HG03442 (cell line): ENCODE data around the gene BICD2.
"Not testable (repeated sequence)": the region's sequence is repeated elsewhere in the genome, so short reads cannot be mapped to it uniquely, and the experiment has no call there.

ENCODE experiments used
- ATAC-seq: cut with Tn5 transposase; IDR thresholded peaks from one replicate; pipeline ENCODE4 v1.9.1; 2021; ENCODE audit warnings: mild to moderate bottlenecking, moderate library complexity; ENCODE audit not compliant: unreplicated experiment

The BICD2 gene

GRCh38 chr9:92771309-92771708, 6.7 kb upstream of the BICD2 start:
- ATAC-seq, result no peak

- ATAC-seq, result no peak
These were observed 5.8 kb upstream of the BICD2 start for GRCh38 chr9:92770360-92770995.

GRCh38 chr9:92769990-92770359, 5.3 kb upstream of the BICD2 start:
- no peak for ATAC-seq

DNA sequence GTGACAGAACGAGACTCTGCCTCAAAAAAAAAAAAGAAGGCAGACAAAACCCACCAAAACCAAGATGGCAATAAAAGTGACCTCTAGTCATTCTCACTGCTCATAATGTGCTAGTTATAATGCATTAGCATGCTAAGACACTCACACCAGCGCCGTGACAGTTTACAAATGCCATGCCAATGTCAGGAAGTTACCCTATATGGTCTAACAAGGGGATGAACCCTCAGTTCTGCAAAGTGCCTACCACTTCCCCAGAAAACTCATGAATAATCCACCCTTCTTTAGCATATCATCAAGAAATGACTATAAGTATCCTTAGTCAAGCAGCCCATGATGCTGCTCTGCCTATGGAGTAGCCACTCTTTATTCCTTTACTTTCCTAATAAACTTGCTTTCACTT, 4.7 kb upstream of the BICD2 start:
- ATAC-seq, result no peak

DNA sequence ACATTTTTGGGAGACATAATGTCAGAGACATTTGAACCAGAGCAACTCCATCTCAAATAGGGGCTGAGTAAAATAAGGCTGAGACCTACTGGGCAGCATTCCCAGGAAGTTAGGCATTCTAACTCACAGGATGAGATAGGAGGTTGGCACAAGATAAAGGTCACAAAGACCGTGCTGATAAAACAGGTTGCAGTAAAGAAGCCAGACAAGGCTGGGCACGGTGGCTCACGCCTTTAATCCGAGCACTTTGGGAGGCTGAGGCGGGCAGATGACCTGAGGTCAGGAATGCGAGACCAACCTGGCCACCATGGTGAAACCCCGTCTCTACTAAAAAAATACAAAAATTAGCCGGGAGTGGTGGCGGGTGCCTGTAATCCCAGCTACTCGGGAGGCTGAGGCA, 4.2 kb upstream of the BICD2 start:
- ATAC-seq, result not testable (repeated sequence)

- ATAC-seq, result no peak
These were observed 2.7 kb upstream of the BICD2 start for GRCh38 chr9:92767066-92768054.

- ATAC-seq, result peak; percentile 88
These were observed 629 bp upstream of the BICD2 start for GRCh38 chr9:92764988-92765936.

- ATAC-seq, result no peak
These were observed 782 bp downstream of the BICD2 start for GRCh38 chr9:92763721-92764380.

DNA sequence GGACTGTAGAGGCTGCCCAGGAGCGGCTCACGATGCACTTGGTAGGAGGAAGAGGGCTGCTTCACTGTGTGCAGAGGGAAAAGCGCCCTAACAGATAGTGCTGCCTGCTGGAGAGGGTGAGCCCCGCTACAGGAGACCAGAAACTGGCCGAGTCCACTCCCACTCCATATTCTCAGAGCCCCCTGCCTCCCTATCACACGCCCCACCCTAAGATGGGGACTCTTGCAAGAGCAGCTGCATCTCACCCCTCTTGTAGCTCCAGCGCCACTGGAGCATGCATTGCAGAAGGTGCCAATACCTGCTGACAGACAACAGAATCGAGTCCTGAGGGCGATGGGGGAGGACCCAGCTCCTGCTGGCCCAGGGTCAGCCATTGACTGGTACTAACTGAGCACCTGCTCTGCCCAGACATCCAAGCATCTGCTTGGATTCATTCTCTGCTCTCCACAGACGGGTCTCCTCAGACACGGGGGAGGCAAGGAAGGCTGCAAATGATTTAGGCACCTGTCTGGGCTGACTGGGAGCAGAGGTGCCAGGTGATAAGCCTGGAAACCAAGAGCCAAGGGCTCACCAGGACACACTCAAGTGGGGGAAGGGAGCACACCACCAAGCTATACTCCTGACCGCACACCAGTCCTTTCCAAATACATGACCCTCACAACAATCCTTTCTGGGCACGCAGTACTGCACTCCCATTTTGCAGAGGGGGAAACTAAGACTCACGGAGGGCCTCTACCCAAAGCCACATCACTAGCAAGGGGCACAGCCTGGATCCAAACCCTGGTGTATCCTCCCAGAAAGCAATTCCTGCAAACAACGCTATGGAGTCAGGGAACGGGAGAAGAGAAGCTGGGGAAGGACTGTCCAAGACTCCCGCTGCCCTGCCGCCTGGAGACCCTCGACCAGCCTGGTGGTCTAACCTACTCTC, 1.6 kb downstream of the BICD2 start:
- no peak for ATAC-seq

- ATAC-seq, result no peak
These were observed 2.4 kb downstream of the BICD2 start for GRCh38 chr9:92762196-92762595.

- no peak for ATAC-seq
These were observed 2.9 kb downstream of the BICD2 start for GRCh38 chr9:92761686-92762085.

DNA sequence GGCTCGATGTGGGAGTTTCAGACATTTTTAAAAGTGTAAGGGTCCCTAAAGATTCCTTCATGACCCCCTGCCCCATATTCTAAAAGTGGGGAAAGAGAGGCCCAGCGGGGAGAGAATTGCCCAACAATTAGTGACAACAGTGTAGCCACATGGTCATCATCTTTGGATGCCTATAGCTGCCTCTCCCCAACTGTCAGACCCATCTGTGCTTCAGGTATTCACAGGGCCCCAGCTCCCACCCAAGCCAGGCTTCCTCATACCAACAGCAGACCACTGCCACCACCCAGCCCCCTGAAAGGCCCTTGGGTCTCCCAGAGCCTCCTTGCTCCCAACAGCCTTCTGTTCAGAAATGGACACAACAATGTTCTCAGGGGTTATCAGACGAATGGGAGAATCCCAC, 4.1 kb downstream of the BICD2 start:
- ATAC-seq, result no peak

DNA sequence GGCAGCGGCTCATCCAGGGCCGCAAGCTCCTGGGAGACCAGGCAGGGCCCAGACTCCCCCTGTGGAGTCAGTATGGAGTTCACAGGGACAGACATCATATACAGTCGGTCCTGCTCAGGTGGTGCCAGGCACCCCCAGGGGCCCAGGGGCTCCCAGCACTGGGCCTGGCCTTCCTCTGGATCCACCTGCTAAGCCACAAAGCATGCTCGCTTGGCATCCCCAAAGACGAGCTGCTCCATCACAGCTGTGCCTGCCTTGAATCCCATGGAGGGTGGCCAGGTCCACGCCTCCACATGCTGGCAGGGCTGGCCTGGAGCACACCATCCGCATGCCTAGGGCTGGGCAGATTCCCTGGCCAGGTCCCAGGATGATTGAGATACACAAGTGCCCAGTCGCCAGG, 4.6 kb downstream of the BICD2 start:
- no peak for ATAC-seq

- ATAC-seq, result no peak
These were observed 5.2 kb downstream of the BICD2 start for GRCh38 chr9:92759446-92759845.

DNA sequence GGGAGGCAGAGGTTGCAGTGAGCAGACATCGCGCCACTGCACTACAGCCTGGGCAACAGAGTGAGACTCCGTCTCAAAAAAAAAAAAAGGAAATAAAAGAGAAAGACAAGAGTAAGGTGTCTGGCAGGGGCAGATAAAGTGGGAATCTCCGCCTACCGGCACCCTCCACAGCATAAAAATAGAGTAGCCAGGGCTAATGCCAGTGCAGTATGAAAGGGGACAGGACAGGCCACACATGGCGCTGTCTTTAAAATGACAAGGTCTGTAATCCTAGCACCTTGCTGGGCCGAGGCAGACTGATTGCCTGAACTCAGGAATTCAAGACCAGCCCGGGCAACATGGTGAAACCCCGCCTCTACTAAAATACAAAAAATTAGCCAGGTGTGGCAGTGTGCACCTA, 7.8 kb downstream of the BICD2 start:
- no peak for ATAC-seq

- no peak for ATAC-seq
These were observed 10.4 kb downstream of the BICD2 start for GRCh38 chr9:92754091-92754745.

DNA sequence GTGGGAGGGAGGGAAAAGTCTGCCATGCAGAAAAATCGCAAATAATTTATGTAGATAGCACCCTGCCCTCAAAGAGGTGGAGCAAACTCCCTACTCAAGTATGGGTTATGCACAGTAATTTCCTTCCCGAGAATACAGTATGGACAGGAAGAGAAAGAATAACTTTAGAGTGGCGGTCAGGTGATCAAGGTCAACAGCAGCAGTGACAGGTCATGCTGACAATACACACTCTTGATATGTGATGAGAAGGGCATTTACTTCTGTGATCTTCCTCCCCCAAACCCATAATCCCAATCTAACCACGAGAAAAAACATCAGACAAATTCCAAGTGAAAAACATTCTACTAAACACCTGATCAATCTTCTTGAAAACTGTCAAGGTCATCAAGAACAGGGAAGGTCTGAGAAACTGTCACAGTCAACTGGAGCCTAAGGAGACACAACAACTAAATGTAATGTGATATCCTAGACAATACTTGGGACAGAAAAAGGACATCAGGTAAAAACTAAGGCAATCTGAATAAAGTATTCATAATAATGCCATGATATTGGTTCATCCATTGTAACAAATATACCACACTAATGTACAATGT, 11.7 kb downstream of the BICD2 start:
- no peak for ATAC-seq

GRCh38 chr9:92749934-92750315, 14.7 kb downstream of the BICD2 start:
- no peak for ATAC-seq
